Mesothelial cell of epicardium (in vitro differentiated cells): Measurements from ENCODE around the gene MYO5A. TPM values are rescaled to one million over a fixed set of nuclear protein-coding genes. Genes with fewer than 3 reads are reported as not detected.

Experiments
- DNase-seq, 2 experiments: peaks; one replicate each; pipeline ENCODE4 v3.0.0; 2021; ENCODE audit warnings: low spot score in 2 of 2; ENCODE audit not compliant: unreplicated experiment in 2 of 2
- H3K27ac Mint-ChIP-seq: 2 replicates; pipeline ENCODE4 v1.8.0; 2021; ENCODE audit warnings: mixed read lengths
- H3K27me3 Mint-ChIP-seq: 2 replicates; pipeline ENCODE4 v1.8.0; 2021; ENCODE audit warnings: low read depth, mixed read lengths
- H3K36me3 Mint-ChIP-seq: 2 replicates; pipeline ENCODE4 v1.8.0; 2021; ENCODE audit warnings: mixed read lengths
- H3K4me1 Mint-ChIP-seq: 2 replicates; pipeline ENCODE4 v1.8.0; 2021; ENCODE audit warnings: mixed read lengths
- H3K4me3 Mint-ChIP-seq: 2 replicates; pipeline ENCODE4 v1.8.0; 2021; ENCODE audit warnings: mild to moderate bottlenecking, moderate library complexity, mixed read lengths
- H3K9me3 Mint-ChIP-seq: 2 replicates; pipeline ENCODE4 v1.8.0; 2021; ENCODE audit warnings: mixed read lengths
- total RNA-seq: library from RNA; stranded (reverse); gene quantifications from 3 replicates; pipeline ENCODE4 v1.2.1, GENCODE V29; 2021
- TF ChIP-seq, protein P1 (sequence below): fragments of 200-600 bp; sonication (generic); IDR thresholded peaks from one replicate; pipeline ENCODE4 v1.5.0; 2021; ENCODE audit warnings: antibody characterized with exemption; ENCODE audit not compliant: unreplicated experiment

MYO5A gene
- total RNA-seq, 1 donor from 2014 or later = 14.4 TPM

DNA sequence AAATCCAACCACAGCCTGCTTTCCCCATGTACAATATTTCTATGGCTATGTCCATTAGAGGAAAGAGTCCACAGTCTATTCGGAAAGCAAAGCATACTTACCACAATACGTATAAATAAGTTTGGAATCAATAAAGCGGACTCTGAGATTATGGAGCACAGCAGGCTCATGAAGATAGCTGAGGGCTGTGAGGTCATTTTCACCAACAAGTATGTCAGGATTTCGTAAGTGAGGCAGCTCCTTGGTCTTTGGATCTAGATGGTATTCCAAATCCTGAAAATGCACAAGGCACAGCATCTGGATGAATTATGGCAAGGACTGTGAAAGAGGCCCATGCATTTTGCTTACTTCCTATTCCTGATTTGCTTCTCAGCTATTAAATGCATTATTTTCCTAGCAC lies 100.4 kb downstream of the MYO5A start:
- Mint-ChIP-seq H3K27me3 (no peaks in the 10 kb centered on the region), H3K4me1 (peaks cover 13% of the 10 kb centered on the region), H3K27ac (no peak overlapping the region), H3K9me3 (no peaks in the 10 kb centered on the region), H3K36me3 (no peaks in the 10 kb centered on the region), H3K4me3 (no peak overlapping the region)
- DNase-seq = no peak
- TF ChIP-seq, protein P1, sequence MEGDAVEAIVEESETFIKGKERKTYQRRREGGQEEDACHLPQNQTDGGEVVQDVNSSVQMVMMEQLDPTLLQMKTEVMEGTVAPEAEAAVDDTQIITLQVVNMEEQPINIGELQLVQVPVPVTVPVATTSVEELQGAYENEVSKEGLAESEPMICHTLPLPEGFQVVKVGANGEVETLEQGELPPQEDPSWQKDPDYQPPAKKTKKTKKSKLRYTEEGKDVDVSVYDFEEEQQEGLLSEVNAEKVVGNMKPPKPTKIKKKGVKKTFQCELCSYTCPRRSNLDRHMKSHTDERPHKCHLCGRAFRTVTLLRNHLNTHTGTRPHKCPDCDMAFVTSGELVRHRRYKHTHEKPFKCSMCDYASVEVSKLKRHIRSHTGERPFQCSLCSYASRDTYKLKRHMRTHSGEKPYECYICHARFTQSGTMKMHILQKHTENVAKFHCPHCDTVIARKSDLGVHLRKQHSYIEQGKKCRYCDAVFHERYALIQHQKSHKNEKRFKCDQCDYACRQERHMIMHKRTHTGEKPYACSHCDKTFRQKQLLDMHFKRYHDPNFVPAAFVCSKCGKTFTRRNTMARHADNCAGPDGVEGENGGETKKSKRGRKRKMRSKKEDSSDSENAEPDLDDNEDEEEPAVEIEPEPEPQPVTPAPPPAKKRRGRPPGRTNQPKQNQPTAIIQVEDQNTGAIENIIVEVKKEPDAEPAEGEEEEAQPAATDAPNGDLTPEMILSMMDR = no peak

DNA sequence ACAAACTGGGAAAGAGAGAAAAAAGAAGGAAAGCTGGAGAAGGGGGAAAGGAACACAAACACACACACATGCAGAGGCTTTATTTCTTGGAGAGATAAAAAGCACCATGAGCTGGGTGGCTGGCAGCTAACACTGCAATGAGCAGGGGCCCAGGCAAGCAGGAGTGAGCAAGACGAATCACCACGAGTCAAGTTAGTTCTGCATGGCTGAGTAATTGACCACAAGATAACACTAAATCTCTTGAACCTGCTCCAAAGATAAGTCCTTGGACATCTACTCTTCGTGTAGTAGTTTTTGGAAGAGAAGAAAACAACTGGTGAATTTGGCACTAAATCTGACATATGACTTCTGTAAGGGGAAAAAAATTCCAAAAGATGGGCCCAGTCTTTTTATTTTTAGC lies 100.9 kb downstream of the MYO5A start:
- Mint-ChIP-seq H3K36me3 (no peaks in the 10 kb centered on the region), H3K27me3 (no peaks in the 10 kb centered on the region), H3K4me3 (no peak overlapping the region), H3K27ac (peak overlapping the region; percentile 23), H3K4me1 (peaks cover 13% of the 10 kb centered on the region), H3K9me3 (no peaks in the 10 kb centered on the region)
- no peak for DNase-seq
- TF ChIP-seq, protein P1 = no peak

DNA sequence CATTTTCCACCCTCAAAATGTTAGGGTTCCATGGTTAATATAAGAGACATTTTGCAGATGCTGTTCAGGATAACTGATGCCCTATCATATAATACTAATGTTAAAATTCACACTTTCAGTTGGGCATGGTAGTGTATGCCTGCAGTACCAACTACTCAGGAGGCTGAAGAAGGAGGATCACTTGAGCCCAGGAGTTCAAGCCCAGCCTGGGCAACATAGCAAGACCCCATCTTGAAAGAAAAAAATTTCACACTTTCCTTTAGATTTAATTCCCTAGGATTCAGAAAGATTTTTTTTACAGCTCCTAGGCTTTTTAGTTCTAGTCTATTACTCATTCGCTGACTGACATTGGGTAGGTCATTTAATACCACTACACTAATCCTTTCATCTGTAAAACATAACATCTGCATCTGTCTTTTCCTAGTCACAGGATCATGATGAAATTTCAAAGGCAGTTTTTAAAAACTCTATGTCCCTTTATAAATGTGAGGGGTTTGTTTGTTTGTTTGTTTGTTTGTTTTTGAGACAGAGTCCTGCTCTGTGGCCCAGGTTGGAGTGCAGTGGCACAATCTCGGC lies 103.7 kb downstream of the MYO5A start:
- no peaks in the 10 kb centered on the region for H3K36me3 Mint-ChIP-seq
- no peak overlapping the region for H3K27ac Mint-ChIP-seq
- DNase-seq = no peak
- no peaks in the 10 kb centered on the region for H3K9me3 Mint-ChIP-seq
- no peak overlapping the region for H3K4me3 Mint-ChIP-seq
- H3K27me3 Mint-ChIP-seq = no peaks in the 10 kb centered on the region
- peaks cover 13% of the 10 kb centered on the region for H3K4me1 Mint-ChIP-seq
- TF ChIP-seq, protein P1 = no peak

DNA sequence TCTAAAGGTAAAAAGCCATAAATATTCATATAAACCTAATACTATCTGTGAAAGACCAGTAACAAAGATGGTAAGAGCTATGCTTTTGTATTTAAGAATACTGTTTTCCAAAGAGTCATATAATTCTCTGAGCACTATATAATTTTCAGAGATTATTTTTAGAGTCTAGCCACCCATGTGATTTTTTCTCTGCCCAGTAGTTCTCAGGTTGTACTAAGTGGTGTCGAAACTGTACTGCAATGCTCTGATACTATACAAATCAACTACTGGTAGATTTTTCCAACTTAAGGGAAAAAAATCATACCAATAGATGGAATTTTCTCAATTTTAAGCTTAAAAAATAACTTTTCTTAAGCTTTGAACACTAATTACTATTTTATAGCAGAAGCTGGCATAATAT lies 104.8 kb downstream of the MYO5A start:
- no peak for DNase-seq
- peaks cover 13% of the 10 kb centered on the region for H3K4me1 Mint-ChIP-seq
- H3K27me3 Mint-ChIP-seq = no peaks in the 10 kb centered on the region
- no peak overlapping the region for H3K27ac Mint-ChIP-seq
- TF ChIP-seq, protein P1 = no peak
- H3K4me3 Mint-ChIP-seq = no peak overlapping the region
- no peaks in the 10 kb centered on the region for H3K36me3 Mint-ChIP-seq
- no peaks in the 10 kb centered on the region for H3K9me3 Mint-ChIP-seq

DNA sequence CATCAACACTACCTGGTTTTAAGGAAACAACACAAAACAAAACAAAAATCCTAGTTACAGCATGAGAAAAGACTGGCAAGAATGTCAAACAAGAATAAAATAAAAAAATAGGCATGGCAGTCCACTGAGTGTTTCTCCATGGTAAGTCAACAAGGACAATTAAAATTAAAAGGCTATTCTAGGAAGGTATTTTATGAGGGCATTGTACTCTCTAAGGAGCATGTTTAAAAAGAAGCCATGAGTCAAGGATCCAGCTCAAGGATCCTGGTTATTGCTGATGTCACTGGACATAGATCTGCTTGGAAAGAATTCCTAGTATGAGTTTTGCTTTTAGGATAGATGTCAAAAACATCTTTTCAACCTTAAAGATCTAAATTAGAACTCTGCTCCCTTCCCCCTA lies 106.7 kb downstream of the MYO5A start:
- H3K4me3 Mint-ChIP-seq = no peak overlapping the region
- no peaks in the 10 kb centered on the region for H3K36me3 Mint-ChIP-seq
- no peak for DNase-seq
- H3K27me3 Mint-ChIP-seq = no peaks in the 10 kb centered on the region
- peaks cover 13% of the 10 kb centered on the region for H3K4me1 Mint-ChIP-seq
- peaks cover 4% of the 10 kb centered on the region for H3K9me3 Mint-ChIP-seq
- no peak overlapping the region for H3K27ac Mint-ChIP-seq
- TF ChIP-seq, protein P1 = no peak

DNA sequence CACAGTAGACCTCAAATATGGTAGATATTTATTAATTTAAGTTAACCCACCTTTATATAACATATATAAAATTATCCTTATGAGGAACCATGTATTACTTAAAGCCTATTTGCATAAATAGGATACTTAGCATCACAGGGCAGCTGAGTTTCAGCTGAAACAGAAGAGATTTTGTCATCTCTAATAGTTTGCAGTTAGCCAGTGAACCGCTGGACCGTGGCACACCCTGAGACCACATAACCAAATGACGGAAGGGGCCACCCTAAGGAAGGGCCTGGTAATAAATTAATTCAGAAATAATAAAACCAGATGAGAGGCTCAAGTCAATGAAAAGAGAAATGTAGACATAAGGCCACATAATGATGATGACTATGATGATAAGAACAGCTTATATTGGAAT lies 107.7 kb downstream of the MYO5A start:
- TF ChIP-seq, protein P1 = no peak
- H3K27ac Mint-ChIP-seq = no peak overlapping the region
- H3K4me1 Mint-ChIP-seq = peaks cover 18% of the 10 kb centered on the region
- H3K36me3 Mint-ChIP-seq = no peaks in the 10 kb centered on the region
- DNase-seq = no peak
- peaks cover 4% of the 10 kb centered on the region for H3K9me3 Mint-ChIP-seq
- H3K4me3 Mint-ChIP-seq = no peak overlapping the region
- no peaks in the 10 kb centered on the region for H3K27me3 Mint-ChIP-seq
